ENCODE measurements around the gene EDA.

DNA sequence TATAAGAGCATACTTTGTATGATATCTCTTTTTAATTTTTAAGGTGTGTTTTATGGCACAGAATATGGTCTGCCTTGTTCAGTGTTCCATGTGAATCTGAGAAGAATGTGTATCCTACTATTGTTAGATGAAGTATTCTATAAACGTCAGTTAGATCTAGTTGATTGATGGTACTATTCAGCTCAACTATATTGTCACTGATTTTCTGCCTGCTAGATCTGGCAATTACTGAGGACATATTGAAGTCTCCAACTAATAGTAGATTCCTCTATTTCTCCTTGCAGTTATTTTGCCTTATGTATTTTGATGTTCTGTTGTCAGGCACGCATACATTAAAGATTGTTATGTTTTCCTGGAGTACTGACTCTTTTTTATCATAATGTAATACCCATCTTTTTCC is 394.1 kb downstream of the EDA start:
- TF ChIP-seq SRF (IDR thresholded peaks at IDR 0.05; ENCODE audit: low read depth in 2 of 2, low read length in 2 of 2) (no peak), RCOR1 (conservative IDR thresholded peaks at IDR 0.05; ENCODE audit: low read depth, low read length) (no peak), CTCF (IDR thresholded peaks at IDR 0.05 in 2 of 3, conservative IDR thresholded peaks at IDR 0.05 in 1 of 3; ENCODE audit: control insufficient read depth in 2 of 3, extremely low read depth in 1 of 3, insufficient read depth in 1 of 3, low read depth in 3 of 3, low read length in 3 of 3) (no peak), CBFB (IDR thresholded peaks at IDR 0.05; ENCODE audit: low read depth) (no peak), NBN (IDR thresholded peaks at IDR 0.05) (no peak), POLR2A (IDR thresholded peaks at IDR 0.05; ENCODE audit: low read depth, low read length) (no peak), SMC3 (IDR thresholded peaks at IDR 0.05; ENCODE audit: borderline replicate concordance, low read length) (no peak), ZNF384 (IDR thresholded peaks at IDR 0.05; ENCODE audit: borderline replicate concordance, low read depth, low read length) (no peak), CHD4 (IDR thresholded peaks at IDR 0.05) (no peak), SMARCA5 (IDR thresholded peaks at IDR 0.05) (no peak)
- TF ChIP-seq, protein P1, sequence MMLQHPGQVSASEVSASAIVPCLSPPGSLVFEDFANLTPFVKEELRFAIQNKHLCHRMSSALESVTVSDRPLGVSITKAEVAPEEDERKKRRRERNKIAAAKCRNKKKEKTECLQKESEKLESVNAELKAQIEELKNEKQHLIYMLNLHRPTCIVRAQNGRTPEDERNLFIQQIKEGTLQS (IDR thresholded peaks at IDR 0.05; ENCODE audit: borderline replicate concordance, extremely low read depth, low read depth, low read length) = no peak
